Cardiac fibroblast (primary cell): Measurements from ENCODE around the gene SRD5A1.

Source experiments
- DNase-seq, 2 donors: peaks; one replicate each; pipeline versions ENCODE4 v3.0.0 to v3.0.0-alpha.2; 2010; ENCODE audit warnings: low read depth in 2 of 2
- H3K4me3 ChIP-seq, 2 donors: replicated peaks in 1 of 2; 1 replicate in 1 of 2; 2 replicates in 1 of 2; pipeline ENCODE4 v1.5.1; 2011; ENCODE audit warnings: low read depth in 2 of 2, low read length in 2 of 2, mild to moderate bottlenecking in 2 of 2, moderate library complexity in 1 of 2
- CTCF ChIP-seq: IDR thresholded peaks from one replicate; pipeline ENCODE4 v1.5.1; 2011; ENCODE audit warnings: low read depth, mild to moderate bottlenecking, low read length, inconsistent platforms

Gene SRD5A1

GRCh38 chr5:6602441-6602840 is 30.8 kb upstream of the SRD5A1 start:
- H3K4me3 ChIP-seq, result no peak overlapping the region
- DNase-seq, result no peak
- no peak for TF ChIP-seq CTCF

- no peak for TF ChIP-seq CTCF
- no peak for DNase-seq
- H3K4me3 ChIP-seq, result no peak overlapping the region
Measured at GRCh38 chr5:6603643-6604042, 29.6 kb upstream of the SRD5A1 start.

- DNase-seq, result no peak
- H3K4me3 ChIP-seq, result no peak overlapping the region
- no peak for TF ChIP-seq CTCF
Measured at GRCh38 chr5:6604341-6604740, 28.9 kb upstream of the SRD5A1 start.

- no peak overlapping the region for H3K4me3 ChIP-seq
- no peak for DNase-seq
- TF ChIP-seq CTCF, result no peak
Measured at GRCh38 chr5:6604946-6605345, 28.3 kb upstream of the SRD5A1 start.

- no peak for DNase-seq
- no peak overlapping the region for H3K4me3 ChIP-seq
- TF ChIP-seq CTCF, result no peak
Measured at GRCh38 chr5:6606884-6607558, 26.2 kb upstream of the SRD5A1 start.

- no peak for TF ChIP-seq CTCF
- no peak for DNase-seq
- H3K4me3 ChIP-seq, result no peak overlapping the region
Measured at GRCh38 chr5:6607559-6607936, 25.7 kb upstream of the SRD5A1 start.

- TF ChIP-seq CTCF, result no peak
- DNase-seq, result no peak
- no peak overlapping the region for H3K4me3 ChIP-seq
Measured at GRCh38 chr5:6608016-6608415, 25.2 kb upstream of the SRD5A1 start.
